Skeletal muscle tissue (tissue), 4 donors: ENCODE data around the gene UBE2F. TPM values are rescaled to one million over a fixed set of nuclear protein-coding genes. Genes with fewer than 3 reads are reported as not detected.

Experiments
- H3K27ac ChIP-seq: one replicate; pipeline ENCODE4 v1.7.0; 2013; ENCODE audit warnings: mild to moderate bottlenecking, low read depth, low read length, inconsistent platforms
- H3K27me3 ChIP-seq, 3 donors: one replicate each; pipeline ENCODE4 v1.7.0; 2013; ENCODE audit warnings: low read length in 3 of 3; ENCODE audit not compliant: control insufficient read depth in 3 of 3, insufficient read depth in 3 of 3
- H3K36me3 ChIP-seq, 3 donors: one replicate each; pipeline ENCODE4 v1.7.0; 2013; ENCODE audit warnings: low read length in 3 of 3; ENCODE audit not compliant: control insufficient read depth in 3 of 3, insufficient read depth in 3 of 3
- H3K4me1 ChIP-seq, 3 donors: one replicate each; pipeline ENCODE4 v1.7.0; 2013; ENCODE audit warnings: low read length in 3 of 3, mild to moderate bottlenecking in 3 of 3; ENCODE audit not compliant: control insufficient read depth in 3 of 3, insufficient read depth in 3 of 3
- H3K4me3 ChIP-seq, 3 donors: one replicate each; pipeline ENCODE4 v1.7.0; 2013; ENCODE audit warnings: low read length in 3 of 3
- H3K9ac ChIP-seq, 3 donors: one replicate each; pipeline ENCODE4 v1.7.0; 2013; ENCODE audit warnings: low read length in 3 of 3, mild to moderate bottlenecking in 3 of 3, moderate library complexity in 2 of 3, low read depth in 1 of 3
- H3K9me3 ChIP-seq, 3 donors: one replicate each; pipeline ENCODE4 v1.7.0; 2013; ENCODE audit warnings: low read length in 3 of 3; ENCODE audit not compliant: control insufficient read depth in 3 of 3
- total RNA-seq: library from RNA; depleted of rRNA; stranded (reverse); fragments of >200 nt; gene quantifications from one replicate; pipeline ENCODE4 v1.2.3, GENCODE V29; 2014
- donor health status: Osteomylitis.

Gene UBE2F
- total RNA-seq, 1 donor from 2014 or later: 33.4 TPM

- H3K4me3 ChIP-seq: no peak overlapping the region
- peaks cover 6 to 9% (median 8%) of the 10 kb centered on the region in 3 donors for H3K4me1 ChIP-seq
- H3K36me3 ChIP-seq: no peaks in the 10 kb centered on the region
- H3K27ac ChIP-seq: no peak overlapping the region
- no peaks in the 10 kb centered on the region for H3K27me3 ChIP-seq
- H3K9ac ChIP-seq: no peak overlapping the region
- no peaks in the 10 kb centered on the region for H3K9me3 ChIP-seq
These were observed 38.8 kb upstream of the UBE2F start for GRCh38 chr2:237927986-237928385.

DNA sequence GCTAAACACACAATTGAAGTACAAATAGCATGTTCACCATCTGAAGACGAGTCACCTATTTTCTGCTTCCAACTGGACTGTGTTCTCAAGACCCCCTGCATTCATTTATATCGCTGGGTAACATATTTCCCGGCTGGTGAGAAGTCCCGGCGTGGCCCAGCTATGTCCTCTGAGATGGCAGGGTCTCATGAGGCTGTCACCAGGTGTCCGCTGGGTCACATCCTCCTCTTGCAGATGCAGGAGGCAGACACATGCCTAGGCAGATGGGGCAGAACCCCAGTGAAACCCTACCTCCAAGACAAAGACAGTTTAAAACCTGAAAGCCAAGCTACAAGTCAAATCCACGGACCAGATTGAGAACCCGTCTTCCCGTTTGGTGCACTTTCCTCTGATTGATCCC is 36.8 kb upstream of the UBE2F start:
- Histone ChIP-seq H3K4me1 (peaks cover 0 to 3% (median 2%) of the 10 kb centered on the region in 3 donors), H3K36me3 (no peaks in the 10 kb centered on the region), H3K9ac (no peak overlapping the region), H3K27me3 (no peaks in the 10 kb centered on the region), H3K27ac (no peak overlapping the region), H3K9me3 (no peaks in the 10 kb centered on the region), H3K4me3 (no peak overlapping the region)

- H3K4me3 ChIP-seq: no peak overlapping the region
- peak overlapping the region; percentile 44 for H3K27ac ChIP-seq
- H3K36me3 ChIP-seq: no peaks in the 10 kb centered on the region
- peaks cover 0 to 3% (median 2%) of the 10 kb centered on the region in 3 donors for H3K4me1 ChIP-seq
- no peaks in the 10 kb centered on the region for H3K27me3 ChIP-seq
- no peak overlapping the region for H3K9ac ChIP-seq
- H3K9me3 ChIP-seq: no peaks in the 10 kb centered on the region
These were observed 35.6 kb upstream of the UBE2F start for GRCh38 chr2:237931205-237931721.

DNA sequence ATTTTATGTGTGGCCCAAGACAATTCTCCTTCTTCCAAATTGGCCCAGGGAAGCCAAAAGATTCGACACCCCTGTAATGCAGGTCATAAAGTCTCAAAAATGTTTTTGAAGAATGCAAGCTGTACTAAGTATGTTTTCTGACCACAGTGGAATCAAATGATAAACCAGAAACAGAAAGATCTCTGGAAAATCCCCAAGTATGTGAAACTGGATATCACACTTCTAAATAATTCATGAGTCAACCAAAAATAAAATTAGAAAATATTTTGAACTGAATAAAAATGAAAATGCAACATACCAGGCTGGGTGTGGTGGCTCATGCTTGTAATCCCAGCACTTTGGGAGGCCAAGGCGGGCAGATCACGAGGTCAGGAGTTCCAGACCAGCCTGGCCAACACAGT is 34.1 kb upstream of the UBE2F start:
- Histone ChIP-seq H3K36me3 (no peaks in the 10 kb centered on the region), H3K27ac (no peak overlapping the region), H3K4me3 (no peak overlapping the region), H3K27me3 (no peaks in the 10 kb centered on the region), H3K9me3 (no peaks in the 10 kb centered on the region), H3K9ac (no peak overlapping the region), H3K4me1 (peaks cover 0 to 3% (median 2%) of the 10 kb centered on the region in 3 donors)

DNA sequence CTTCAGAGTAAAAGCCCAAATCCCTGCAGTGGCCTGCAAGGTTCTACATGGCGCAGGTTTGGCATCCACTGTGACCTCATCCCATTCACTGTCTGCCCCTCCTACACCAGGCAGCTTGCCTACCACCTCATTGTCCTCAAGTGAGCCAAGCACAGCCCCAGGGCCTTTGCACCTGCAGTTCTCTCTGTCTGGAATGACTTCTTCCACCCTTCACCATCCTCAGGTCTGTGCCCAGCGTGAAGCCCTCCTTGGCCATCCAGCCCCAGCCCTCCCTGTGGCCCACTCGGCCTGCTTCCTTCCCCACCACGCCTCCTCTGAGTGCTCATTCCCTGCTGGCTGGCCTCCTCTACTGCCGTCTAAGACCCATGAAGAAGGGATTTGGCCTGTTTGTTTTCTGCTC is 32.6 kb upstream of the UBE2F start:
- no peaks in the 10 kb centered on the region for H3K9me3 ChIP-seq
- peaks cover 0 to 3% (median 2%) of the 10 kb centered on the region in 3 donors for H3K4me1 ChIP-seq
- H3K27ac ChIP-seq: no peak overlapping the region
- no peaks in the 10 kb centered on the region for H3K27me3 ChIP-seq
- H3K4me3 ChIP-seq: no peak overlapping the region
- no peak overlapping the region for H3K9ac ChIP-seq
- no peaks in the 10 kb centered on the region for H3K36me3 ChIP-seq

DNA sequence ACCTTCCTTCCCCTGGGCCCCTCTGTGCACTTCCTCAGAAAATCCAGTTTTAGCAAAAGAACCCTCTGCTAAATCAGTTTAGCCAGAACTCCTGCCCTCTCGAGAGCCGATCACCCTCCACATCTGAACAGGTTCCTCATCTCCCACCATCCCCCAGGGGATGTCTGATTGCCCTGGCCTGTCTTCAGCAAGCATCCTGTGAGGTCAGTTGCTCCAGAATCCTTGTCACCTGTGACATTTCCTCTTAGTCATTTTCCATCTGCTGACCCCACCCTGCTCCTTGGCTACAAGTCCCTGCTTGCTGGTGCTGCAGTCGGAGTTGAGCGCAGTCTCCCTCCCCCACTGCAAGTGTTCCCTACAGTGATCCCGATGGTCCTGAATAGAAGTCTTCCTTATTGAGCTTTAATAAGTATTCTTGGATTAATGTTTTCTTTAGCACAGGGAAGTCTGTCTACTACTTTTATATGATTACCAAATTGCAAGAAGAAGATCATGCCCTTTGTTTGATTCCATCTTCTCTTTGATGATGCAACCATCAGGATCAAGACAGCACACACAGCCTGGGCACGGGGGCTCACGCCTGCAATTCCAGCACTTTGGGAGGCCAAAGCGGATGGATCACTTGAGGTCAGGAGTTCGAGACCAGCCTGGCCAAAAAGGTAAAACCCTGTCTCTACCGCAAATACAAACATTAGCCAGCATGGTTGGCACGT is 30.9 kb upstream of the UBE2F start:
- no peaks in the 10 kb centered on the region for H3K9me3 ChIP-seq
- peaks cover 0 to 3% (median 2%) of the 10 kb centered on the region in 3 donors for H3K4me1 ChIP-seq
- H3K27ac ChIP-seq: no peak overlapping the region
- no peaks in the 10 kb centered on the region for H3K27me3 ChIP-seq
- H3K9ac ChIP-seq: no peak overlapping the region
- H3K4me3 ChIP-seq: no peak overlapping the region
- H3K36me3 ChIP-seq: no peaks in the 10 kb centered on the region

- no peak overlapping the region for H3K4me3 ChIP-seq
- H3K27ac ChIP-seq: no peak overlapping the region
- no peaks in the 10 kb centered on the region for H3K36me3 ChIP-seq
- H3K27me3 ChIP-seq: no peaks in the 10 kb centered on the region
- H3K4me1 ChIP-seq: peaks cover 0 to 2% (median 0%) of the 10 kb centered on the region in 3 donors
- H3K9ac ChIP-seq: no peak overlapping the region
- H3K9me3 ChIP-seq: peaks cover 2 to 4% (median 3%) of the 10 kb centered on the region in 3 donors
These were observed 27.6 kb upstream of the UBE2F start for GRCh38 chr2:237939251-237939650.

DNA sequence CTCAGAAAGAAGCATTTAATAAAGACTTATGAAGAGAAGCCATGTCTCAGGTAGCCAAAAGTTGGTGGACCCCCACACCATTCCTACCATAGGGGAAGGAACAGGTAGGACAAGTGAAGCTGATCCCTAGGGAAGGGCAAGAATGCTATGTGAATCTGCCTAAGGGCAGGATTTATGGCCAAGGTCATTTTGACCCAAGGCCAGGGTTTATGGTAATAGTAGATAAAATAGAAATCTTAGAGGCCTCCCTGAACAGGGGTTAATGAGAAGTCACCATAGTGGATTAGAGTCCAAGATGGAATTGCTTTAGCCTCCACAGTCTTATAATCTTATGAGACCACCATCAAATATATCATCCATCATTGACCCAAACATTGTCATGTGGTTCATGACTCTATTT is 26.0 kb upstream of the UBE2F start:
- no peak overlapping the region for H3K27ac ChIP-seq
- H3K36me3 ChIP-seq: no peaks in the 10 kb centered on the region
- H3K4me1 ChIP-seq: peaks cover 0 to 2% (median 0%) of the 10 kb centered on the region in 3 donors
- no peak overlapping the region for H3K9ac ChIP-seq
- H3K4me3 ChIP-seq: no peak overlapping the region
- no peaks in the 10 kb centered on the region for H3K27me3 ChIP-seq
- peaks cover 6 to 7% (median 6%) of the 10 kb centered on the region in 3 donors for H3K9me3 ChIP-seq

DNA sequence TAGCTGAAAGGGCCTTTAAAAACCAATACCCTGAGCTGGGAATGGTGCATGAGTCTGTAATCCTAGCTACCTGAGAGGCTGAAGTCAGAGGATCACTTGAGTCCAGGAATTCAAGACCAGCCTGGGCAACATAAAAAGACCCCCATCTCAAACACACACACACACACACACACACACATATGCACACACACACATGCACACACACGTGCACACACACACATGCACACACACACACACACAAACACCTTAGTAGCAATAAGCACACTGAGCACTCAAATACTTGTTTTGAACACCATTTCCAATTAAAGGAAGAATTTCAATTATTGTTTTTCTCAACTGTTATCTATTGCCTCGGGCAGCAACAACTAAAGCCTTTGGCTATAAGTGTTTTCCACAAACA is 25.6 kb upstream of the UBE2F start:
- H3K4me1 ChIP-seq: peaks cover 0 to 2% (median 0%) of the 10 kb centered on the region in 3 donors
- no peak overlapping the region for H3K9ac ChIP-seq
- no peaks in the 10 kb centered on the region for H3K27me3 ChIP-seq
- H3K4me3 ChIP-seq: no peak overlapping the region
- no peak overlapping the region for H3K27ac ChIP-seq
- no peaks in the 10 kb centered on the region for H3K36me3 ChIP-seq
- peaks cover 6 to 7% (median 6%) of the 10 kb centered on the region in 3 donors for H3K9me3 ChIP-seq

GRCh38 chr2:237942513-237942899 is 24.3 kb upstream of the UBE2F start:
- H3K9me3 ChIP-seq: peaks cover 6 to 7% (median 6%) of the 10 kb centered on the region in 3 donors
- H3K27me3 ChIP-seq: no peaks in the 10 kb centered on the region
- peaks cover 0 to 2% (median 0%) of the 10 kb centered on the region in 3 donors for H3K4me1 ChIP-seq
- no peak overlapping the region for H3K4me3 ChIP-seq
- H3K27ac ChIP-seq: no peak overlapping the region
- H3K36me3 ChIP-seq: no peaks in the 10 kb centered on the region
- H3K9ac ChIP-seq: no peak overlapping the region
